ENCODE measurements around the gene HAVCR1. TPM values are rescaled to one million over a fixed set of nuclear protein-coding genes. Genes with fewer than 3 reads are reported as not detected.

The HAVCR1 gene
- total RNA-seq: 1 to 10 TPM in 1 of 2 donors, not detected in 1; 1.6 TPM

- Histone ChIP-seq H3K27ac (no peak within 1 kb of the TSS), H3K27me3 (replicated peaks; ENCODE audit: insufficient read depth) (no peaks in the 10 kb centered on the region), H3K4me3 (no peak within 1 kb of the TSS), H3K9me3 (no peaks in the 10 kb centered on the region), H3K36me3 (no peaks in the 10 kb centered on the region), H3K4me1 (replicated peaks) (no peaks in the 10 kb centered on the region)
- intact Hi-C loops (cut with DNase I): no loop called here
- TF ChIP-seq CTCF (IDR thresholded peaks at IDR 0.05) (no peak), POLR2AphosphoS5 (IDR thresholded peaks at IDR 0.05) (no peak), POLR2A (IDR thresholded peaks at IDR 0.05) (no peak)
- 71% methylated on average over 9 of the region's 9 CpGs for WGBS
- DNase-seq (ENCODE audit: low spot score): no peak
Measured at GRCh38 chr5:157059093-157059539, at the start of gene HAVCR1. TSS of gene HAVCR1 (minus strand) at chr5:157059116. CDS start at chr5:157057943, 1,173 bp downstream.

GRCh38 chr5:157107508-157107907 is 48.6 kb upstream of the HAVCR1 start:
- Histone ChIP-seq H3K4me3 (no peak overlapping the region), H3K4me1 (replicated peaks) (no peaks in the 10 kb centered on the region), H3K9me3 (no peaks in the 10 kb centered on the region), H3K36me3 (no peaks in the 10 kb centered on the region), H3K27me3 (replicated peaks; ENCODE audit: insufficient read depth) (no peaks in the 10 kb centered on the region), H3K27ac (no peak overlapping the region)
- no peak for DNase-seq (ENCODE audit: low spot score)
- intact Hi-C loops (cut with DNase I): no loop called here
- TF ChIP-seq POLR2AphosphoS5 (IDR thresholded peaks at IDR 0.05) (no peak), CTCF (IDR thresholded peaks at IDR 0.05) (no peak), POLR2A (IDR thresholded peaks at IDR 0.05) (no peak)
- WGBS: 52% methylated on average over 3 of the region's 3 CpGs

GRCh38 chr5:157106630-157107461 is 47.9 kb upstream of the HAVCR1 start:
- Histone ChIP-seq H3K4me1 (replicated peaks) (no peaks in the 10 kb centered on the region), H3K36me3 (no peaks in the 10 kb centered on the region), H3K9me3 (no peaks in the 10 kb centered on the region), H3K27ac (no peak overlapping the region), H3K27me3 (replicated peaks; ENCODE audit: insufficient read depth) (no peaks in the 10 kb centered on the region), H3K4me3 (no peak overlapping the region)
- intact Hi-C loops (cut with DNase I): no loop called here
- no peak for DNase-seq (ENCODE audit: low spot score)
- TF ChIP-seq POLR2AphosphoS5 (IDR thresholded peaks at IDR 0.05) (no peak), POLR2A (IDR thresholded peaks at IDR 0.05) (no peak), CTCF (IDR thresholded peaks at IDR 0.05) (no peak)
- WGBS: 82% methylated on average over 14 of the region's 14 CpGs

- WGBS: 76% methylated on average over 2 of the region's 2 CpGs
- Histone ChIP-seq H3K4me1 (replicated peaks) (no peaks in the 10 kb centered on the region), H3K27ac (no peak overlapping the region), H3K9me3 (no peaks in the 10 kb centered on the region), H3K27me3 (replicated peaks; ENCODE audit: insufficient read depth) (no peaks in the 10 kb centered on the region), H3K4me3 (no peak overlapping the region), H3K36me3 (no peaks in the 10 kb centered on the region)
- intact Hi-C loops (cut with DNase I): no loop called here
- no peak for TF ChIP-seq CTCF (IDR thresholded peaks at IDR 0.05)
- TF ChIP-seq POLR2A (IDR thresholded peaks at IDR 0.05): no peak
- TF ChIP-seq POLR2AphosphoS5 (IDR thresholded peaks at IDR 0.05): no peak
- no peak for DNase-seq (ENCODE audit: low spot score)
Measured at GRCh38 chr5:157100140-157100679, 41.3 kb upstream of the HAVCR1 start.

Measured in prostate gland (tissue), 2 donors.